ENCODE results near the gene FBXO44.

Gene FBXO44

DNA sequence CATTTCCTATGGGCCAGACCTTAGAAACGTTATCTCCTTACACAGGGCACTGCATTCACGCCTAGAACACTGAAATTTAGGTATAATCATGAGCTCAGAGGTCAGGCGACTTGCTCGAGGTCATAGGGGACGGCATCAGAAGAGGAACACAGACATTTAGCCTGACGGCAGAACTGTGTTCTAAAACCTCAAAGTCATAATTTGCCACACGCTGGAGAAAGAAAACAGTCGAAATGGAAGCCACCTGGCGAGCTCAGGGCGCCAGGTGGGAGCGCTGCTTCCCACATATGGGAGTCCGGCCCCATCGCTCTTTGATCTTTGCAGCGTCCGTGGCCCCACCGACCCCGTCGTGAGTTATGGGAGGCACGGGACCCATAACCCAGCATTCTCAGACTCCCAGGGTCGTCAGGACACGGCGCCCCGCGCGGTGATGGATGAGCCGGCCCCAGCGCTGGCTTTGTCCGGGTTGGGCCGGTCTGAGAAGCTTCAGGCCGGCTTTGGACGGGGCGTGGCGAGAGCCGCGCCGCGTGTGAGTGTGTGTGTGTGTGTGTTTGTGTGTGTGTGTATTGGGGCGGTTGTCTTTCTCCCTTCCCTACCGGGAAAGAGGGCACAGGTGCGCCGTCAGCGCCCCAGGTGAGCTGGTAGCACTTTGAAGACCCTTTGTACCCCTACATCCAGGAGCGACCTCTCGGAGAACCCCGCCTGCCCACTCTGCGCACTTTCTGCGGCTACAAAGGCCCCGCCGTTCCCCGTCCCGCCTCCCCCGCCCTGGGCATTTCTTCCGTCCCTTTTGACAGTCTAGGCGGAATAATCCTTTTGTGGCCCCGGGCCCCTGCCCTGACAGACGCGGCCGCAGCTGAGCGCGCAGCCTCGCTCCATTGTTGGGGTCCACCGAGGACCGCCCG, 36.0 kb downstream of the FBXO44 start:
- DNase-seq (ENCODE audit: low spot score): no peak

DNA sequence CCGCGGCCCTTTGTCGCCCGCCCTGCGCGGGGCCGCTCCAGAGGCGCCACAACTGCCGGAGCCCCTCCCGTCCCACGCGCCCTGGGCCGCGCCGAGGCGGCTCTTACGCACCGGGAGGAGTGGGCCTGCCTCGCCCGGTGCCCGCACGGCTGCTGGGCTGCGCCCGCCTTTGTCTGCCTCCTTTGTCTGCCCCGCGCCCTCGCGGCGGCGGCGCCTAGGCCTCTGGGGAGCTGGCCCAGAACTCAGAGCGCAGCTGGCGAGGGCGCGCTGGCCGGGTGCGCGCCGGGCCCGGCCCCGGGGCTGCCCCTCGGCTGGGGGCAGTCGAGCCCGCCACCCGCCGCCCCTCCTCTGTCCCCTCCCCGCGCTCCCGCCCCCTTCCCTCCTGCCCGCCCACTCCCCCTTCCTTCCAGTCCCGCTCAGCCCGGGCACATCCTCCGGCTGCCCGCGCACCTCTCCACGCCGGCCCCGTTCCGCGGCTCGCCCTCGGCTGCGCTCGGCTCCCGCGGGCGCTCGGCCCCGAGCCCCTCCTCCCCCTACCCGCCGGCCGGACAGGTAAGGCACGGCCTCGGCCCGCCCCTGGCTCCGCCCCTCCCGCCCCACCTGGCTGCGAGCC, 36.7 kb downstream of the FBXO44 start, which contains the start of gene DRAXIN:
DRAXIN (plus strand) TSS at position 409 of the 613 bp plus-strand sequence. CDS start 14,549 bp downstream, outside the sequence.
- no peak for DNase-seq (ENCODE audit: low spot score)

DNA sequence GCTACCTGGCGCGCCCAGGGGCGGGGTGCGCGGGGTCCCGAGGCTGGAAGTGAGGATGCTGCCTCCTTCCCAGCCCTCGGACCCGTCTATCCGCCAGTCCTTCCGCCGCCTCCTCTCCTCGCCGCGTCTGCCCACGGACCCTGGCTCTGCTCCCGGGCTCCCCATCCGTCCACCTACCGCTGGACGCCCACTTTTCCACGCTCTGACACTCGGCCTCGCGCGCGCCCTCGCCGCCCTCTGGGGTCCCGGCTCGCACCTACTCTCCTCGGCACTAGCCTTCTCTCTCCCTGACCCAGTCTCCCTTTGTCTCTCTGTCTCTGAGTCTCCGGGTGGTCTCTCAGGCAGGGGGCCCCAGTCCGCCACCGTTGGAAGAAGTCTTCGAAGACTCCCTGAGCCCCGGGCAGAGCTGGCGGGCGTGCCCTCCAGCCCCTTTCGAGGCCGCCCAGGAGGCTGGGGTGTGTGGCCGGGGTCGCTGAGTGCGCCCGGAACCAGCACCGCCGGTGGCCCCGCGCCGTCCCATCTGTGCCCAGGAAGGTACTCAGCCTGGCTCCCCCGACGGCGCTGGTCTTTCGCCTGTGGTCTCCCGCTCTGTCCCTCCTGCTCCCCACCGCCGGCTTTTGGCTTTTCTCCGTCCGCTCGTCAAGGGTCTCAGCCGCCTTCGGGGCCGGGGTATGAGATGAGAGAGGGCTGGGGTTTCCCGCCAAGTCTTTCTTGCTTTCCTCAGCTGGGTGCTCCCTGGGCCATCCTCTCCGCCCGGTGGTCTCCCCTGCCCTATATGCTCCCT, 37.4 kb downstream of the FBXO44 start:
- DNase-seq (ENCODE audit: low spot score): no peak

DNA sequence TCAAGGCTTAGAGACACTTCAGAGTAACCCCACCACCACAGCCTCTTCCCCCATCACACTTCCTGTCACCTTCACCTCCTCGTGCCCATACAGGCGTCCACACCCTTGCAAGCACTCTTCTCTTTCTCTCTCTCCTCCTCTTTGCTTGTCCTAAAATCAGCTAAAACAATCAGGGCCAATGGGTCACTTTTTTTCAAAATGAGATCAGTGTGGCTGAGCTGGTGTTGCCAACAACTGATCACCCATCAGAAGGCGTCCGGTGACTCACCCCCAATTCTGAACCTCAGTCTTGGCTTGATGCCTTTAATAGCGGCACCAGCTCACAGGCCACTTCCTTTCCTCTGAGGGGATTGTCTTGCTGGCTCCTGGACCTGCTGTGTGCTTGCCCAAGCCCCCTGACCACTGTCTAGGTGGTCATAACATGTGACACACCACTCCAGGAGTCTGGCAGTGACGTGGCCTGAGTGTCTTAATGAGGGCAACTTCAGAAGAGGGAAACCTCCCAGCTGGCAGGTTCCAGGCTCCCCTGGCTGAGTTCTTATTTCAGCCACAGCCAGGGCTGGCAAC, 38.4 kb downstream of the FBXO44 start:
- DNase-seq (ENCODE audit: low spot score): peak; percentile 64

DNA sequence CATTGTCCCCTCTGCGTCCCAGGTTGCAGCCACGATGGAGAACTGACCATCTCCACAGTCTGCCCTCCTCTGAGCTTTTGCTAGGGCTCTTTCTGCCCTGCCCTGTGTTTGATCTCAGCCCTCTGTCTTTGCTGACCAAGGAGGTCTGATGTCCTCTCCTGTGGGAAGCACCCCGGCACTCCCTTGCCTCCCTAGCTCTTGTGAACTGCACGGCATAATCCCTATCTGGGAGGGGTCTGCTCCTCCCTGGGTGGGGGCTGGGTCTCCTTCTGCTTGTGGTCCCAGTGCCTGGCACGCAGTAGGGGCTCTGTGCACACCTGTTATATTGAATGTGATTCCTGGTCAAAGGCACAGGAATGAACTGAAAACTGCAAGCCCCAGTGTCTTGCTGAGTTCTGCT, 39.2 kb downstream of the FBXO44 start:
- no peak for DNase-seq (ENCODE audit: low spot score)

DNA sequence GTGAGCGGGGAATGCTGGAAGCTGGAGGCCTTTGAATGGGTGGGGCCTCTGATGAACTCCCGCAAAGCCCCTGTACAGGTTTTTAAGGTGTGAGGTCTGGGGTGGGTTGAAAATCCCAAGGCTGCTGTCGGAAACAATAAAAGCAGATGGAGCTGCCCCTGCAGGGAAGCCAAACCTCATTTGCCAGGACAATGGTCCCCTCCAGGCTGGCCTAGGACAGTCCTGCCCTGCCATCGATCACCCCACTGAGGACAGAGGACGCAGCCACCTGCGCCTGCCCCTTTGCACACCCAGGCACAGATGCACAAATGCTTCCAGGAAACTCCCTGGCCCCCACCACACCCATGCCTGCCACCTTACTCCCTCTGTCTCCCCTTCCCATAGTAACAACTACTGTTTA, 41.2 kb downstream of the FBXO44 start:
- DNase-seq (ENCODE audit: low spot score): no peak

DNA sequence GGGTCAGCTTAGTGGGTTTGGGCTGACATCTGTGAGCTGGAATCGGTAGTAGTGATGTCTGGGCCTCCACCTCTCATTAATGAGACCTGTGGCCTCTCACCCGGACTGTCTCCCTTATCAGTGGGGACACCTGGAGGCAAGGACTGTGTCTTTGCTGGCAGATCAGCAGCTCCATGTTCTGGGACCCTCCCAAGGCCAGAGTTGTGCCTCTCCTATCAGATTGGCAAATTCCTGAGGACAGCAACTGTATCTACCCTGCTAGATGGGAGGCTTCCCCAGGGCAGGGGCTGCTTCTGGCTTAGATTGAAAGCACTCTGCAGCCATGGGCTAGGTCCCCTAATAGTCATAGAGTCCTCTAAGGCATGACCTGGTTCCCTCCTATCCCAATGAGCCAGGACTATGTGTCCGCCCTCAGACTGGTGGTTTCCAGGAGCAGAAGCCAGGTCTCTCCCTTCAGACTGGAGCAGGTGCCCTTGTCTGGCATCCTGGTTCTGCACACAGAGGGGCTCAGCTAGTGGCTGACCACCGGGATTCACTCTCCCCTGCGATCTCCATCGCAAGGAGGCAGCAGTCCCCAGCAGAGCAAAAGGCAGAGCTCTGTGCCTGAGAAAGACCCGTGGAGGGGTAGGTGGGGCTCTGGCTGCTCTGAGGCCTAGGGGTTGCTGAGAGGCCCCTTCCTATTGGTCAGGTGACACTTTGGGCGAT, 42.7 kb downstream of the FBXO44 start:
- no peak for DNase-seq (ENCODE audit: low spot score)

DNA sequence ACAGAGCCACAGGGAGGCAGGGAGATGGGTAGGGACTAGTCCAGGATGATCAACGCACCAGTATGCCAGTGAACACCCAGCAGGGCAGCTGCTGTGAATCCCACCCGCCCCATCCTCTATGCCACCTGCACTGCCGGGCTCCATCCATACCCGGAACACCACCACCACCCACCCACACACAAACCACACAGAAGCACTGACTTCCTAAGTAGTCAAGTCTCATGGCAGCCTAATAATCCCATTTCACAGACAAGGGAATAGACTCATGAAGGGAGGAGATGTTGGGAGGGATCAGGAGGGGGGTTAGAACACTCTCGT, 43.2 kb downstream of the FBXO44 start:
- no peak for DNase-seq (ENCODE audit: low spot score)

DNA sequence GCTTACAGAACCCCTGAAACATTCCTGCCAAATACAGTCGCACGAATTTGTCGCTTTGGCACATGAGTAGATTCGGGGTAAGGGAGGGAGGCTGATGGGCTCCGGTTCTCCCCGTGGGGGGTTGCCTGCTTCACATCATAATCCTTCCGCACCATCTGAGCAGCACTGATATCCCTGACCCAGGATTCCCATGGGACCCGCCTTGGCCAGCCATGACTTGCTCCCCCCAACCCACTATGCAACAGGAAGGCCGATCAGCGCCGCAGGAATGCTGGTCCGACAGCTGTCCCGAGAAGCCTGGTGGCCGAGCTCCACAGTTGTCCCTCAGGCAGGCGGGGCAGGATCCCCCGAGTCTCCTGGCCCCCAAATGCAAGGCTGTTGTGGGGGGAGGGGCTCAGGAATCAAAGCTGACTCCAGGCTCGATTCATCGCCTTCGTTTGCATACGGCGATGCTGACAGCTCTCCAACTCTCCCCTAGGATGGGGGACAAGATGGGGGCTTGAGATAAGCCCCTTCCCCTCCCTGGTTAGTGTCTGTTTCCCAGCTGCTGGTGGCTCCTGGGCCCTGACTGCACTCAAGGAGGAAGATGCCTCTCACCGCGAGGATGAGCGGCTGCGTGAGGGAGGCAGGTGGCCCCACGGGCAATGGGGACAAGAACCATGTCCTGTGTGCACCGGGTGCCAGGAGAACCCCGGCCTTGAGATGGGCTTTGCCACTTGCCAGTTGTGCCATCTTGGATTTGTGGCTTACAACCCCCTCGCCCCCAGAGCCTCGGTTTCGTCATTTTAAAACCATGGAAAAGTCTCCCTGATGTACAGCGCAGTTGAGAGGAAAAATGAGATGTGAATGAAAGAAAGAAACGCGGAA, 46.2 kb downstream of the FBXO44 start:
- DNase-seq (ENCODE audit: low spot score): no peak

DNA sequence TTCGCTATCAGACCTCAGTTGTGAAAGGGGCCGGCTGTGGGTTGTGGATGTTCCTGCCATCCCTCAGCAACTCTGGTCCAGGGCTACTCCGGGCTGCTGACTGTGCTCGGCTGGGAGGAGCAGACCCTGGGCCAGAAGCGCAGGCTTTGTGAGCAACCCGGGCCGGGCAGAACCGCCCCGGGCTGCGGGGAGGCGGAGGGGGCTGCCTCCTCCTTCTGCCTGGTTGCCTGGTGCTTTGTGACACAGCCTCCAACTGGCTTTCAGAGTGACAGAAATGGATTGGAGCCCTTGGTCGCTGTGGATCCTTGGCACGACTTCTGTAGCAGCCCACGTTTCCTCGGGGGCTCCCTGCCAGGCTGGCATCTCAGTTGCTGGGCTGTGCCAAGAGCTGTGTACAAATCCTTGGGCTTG, 46.9 kb downstream of the FBXO44 start:
- DNase-seq (ENCODE audit: low spot score): no peak

DNA sequence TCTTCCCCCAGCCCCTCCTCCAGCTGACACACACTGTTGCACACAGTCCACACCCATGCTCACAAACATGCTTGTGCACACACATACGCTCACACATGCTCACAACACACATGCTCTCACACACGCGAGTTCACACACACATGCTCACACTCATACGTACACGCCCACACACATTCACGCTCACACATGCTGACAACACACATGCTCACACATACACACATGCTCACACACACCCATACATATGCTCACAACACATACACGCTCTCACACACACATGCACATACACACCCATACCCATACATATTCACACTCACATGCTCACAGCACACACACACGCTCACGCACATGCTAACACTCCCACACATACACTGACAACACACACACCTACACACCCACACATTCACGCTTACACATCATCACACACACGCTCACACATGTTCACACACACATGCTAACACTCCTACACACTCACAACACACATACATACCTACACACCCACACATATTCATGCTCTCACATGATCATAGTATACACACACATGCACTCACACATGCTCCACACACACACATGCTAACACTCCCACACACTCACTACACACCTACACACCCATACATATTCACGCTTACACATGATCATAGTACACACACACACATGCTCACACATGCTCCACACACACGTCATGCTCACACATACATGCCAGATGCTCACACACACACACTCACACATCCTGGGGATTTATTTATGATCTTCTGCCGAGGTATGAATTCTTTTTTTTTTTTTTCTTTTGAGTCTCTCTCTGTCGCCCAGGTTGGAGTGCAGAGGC, 47.5 kb downstream of the FBXO44 start:
- DNase-seq (ENCODE audit: low spot score): no peak

DNA sequence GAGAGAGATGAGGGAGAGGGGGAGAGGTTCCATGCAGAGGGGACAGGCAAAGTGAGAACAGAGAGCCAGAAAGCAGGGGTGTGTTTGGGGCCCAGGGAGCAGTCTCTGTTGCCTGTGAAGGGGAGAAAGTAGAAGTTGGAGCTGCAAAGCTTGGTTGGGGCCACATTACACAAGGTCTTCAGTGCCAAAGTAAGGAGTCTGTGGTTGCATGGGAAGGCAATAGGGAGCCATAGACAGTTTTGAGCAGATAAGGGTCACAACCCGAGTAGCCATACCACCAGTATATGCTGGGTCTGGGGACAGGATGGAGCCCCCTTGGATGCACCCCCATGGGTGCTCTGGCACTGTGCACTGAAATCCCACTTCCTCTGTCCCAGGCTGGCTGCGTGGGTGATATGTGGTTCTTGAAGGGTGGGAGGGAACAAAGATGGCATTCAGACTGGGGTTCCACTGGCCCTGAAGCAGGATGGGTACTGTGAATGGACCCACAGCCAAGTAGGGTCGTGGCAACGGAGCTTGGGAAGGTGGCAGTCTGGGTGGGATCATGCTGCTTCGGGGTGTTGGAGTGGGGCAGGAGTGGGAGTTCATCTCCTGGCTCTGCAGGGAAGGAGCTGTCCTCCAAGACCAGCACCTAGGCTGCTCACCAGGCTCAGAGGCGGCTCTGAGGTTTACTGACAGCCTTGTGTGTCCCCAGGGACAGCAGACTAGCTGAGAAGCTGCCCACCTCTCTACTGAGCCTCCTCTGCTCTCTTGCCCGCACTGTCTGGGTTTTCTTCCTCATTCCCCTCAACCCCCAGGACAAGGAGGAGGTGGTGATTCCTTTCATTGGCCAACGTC, 48.9 kb downstream of the FBXO44 start:
- DNase-seq (ENCODE audit: low spot score): no peak

DNA sequence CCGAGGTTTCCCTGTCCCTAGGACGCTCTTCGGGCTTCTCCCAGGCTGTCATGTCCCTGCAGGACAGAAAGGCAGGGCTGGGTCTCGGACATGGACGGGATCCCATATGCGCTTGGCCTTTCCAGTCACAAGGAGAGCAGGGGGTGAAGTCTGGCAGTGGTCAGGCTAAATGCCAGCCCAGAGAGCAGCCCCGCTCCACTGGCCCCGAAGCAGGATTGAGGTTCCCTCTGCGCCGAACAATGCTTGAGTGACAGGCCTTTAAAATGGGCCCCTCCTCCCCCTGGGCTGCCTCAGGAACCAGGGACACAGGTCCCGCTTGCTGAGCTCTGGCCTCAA, 49.5 kb downstream of the FBXO44 start:
- no peak for DNase-seq (ENCODE audit: low spot score)

DNA sequence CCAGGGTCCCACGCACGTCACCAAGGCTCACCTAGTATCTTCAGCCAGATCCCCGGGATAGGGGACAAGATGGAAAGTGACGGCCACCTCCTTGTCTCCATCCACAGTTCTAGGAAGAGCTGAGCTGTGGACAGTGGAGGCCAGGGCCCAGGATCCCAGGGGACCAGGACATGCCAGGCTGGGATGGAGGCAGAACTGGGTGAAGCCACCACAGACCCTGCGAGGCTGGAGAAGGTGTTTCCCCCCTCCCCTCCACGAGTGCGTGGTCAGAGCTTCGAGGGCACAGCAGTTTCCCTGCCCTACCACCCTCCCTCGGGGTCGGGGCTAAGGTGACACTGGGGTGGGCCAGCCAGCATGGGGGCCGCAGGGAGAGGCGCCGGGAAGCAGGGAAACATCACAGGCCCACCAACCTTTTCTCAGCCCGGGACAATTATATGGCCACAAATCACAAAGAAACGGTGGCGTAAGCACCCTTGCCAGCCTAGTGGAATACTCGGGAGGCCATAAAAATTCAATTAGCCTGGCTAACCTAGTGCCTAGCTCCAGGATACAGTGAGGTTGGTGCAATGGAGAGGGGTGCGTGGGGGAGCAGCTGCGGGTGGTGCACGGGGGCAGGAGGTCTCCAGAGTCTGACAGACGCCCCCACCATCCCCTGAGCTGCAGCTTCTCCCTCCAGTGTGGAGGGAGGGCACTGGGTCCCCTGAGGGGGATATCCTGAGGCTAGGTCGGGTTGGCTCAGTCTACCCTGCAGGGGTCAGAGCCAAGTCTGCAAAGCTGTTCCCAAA, 50.2 kb downstream of the FBXO44 start:
- no peak for DNase-seq (ENCODE audit: low spot score)

DNA sequence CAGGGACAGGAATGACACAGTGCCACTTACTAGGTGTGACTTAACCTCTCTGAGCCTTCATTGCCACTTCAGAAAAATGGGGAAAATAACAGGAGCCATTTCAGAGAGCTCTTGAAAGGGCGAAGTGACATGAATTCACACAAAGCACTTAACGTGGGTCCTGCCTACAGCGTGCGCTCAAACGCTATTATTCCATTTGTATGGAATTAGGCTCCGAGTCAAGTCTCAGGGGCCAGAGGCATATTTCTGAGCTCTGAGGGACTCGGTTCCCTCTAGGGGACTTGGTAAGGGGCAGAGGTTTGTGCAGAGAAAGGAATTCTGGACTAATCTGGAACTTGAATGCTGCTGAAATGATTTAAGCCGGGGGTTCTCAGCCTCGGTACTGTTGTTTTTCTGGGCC, 50.9 kb downstream of the FBXO44 start:
- no peak for DNase-seq (ENCODE audit: low spot score)

DNA sequence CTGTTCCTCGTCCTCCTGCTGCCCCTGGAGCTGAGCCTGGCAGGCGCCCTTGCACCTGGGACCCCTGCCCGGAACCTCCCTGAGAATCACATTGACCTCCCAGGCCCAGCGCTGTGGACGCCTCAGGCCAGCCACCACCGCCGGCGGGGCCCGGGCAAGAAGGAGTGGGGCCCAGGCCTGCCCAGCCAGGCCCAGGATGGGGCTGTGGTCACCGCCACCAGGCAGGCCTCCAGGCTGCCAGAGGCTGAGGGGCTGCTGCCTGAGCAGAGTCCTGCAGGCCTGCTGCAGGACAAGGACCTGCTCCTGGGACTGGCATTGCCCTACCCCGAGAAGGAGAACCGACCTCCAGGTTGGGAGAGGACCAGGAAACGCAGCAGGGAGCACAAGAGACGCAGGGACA, 51.6 kb downstream of the FBXO44 start:
- no peak for DNase-seq (ENCODE audit: low spot score)

DNA sequence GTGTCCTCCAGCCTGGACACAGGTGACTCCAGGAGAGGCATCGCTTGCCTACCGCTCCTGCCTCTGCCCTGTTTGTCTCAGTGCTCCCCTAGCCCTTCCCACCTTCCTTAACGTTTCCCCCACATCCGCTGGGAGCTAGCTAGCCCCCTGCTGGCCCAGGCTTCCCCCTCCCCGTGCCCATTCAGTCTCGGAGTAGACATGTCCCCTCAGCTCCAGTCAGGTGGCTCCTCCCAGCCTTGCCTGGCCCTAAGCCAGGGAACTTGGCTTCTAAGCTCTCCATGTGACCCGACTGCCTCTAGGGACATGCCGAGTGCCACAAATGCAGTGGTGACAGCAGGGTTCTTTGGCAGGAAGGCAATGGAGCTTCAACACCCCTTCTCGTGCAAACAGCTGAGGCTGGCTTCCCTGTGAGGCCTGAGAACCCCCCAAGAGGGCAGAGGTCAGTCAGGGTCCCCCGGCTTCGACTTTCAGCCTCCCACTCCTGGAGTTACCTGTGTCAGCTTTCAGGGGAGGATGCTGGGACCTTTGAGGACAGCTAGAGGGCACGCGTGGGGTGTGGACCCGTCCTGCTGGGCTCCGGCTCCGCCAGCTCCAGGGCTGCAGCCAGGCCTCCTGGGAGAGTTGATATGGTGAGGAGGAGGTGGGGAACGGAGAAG, 53.1 kb downstream of the FBXO44 start:
- no peak for DNase-seq (ENCODE audit: low spot score)

Measured in CD4-positive, alpha-beta T cell treated with Interleukin-2 at 100 ng/mL for 4 hours (primary cell).